Measurements from ENCODE around the gene SYK. TPM values are rescaled to one million over a fixed set of nuclear protein-coding genes. Genes with fewer than 3 reads are reported as not detected.

SYK gene
- total RNA-seq, 1 donor from 2014 or later = 0.36 TPM

DNA sequence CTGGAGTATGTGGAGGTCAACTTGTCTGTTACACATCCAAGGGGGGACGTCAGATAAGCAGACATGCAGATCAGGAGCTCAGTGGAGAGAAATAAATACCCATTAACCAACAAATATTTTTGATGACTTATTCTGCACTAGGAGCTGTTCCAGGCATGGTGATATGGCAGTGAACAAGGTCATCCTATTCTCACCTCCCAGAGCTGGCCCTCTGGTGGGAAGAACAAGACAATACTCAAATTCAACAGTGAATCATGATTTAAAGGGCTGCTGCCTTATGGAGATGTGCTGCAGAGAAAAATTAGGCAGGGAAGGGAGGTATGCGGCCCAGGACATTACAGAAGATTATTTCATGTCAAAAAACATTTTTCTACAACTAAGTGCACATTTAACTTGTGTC is 36.5 kb downstream of the SYK start:
- peaks cover 8% of the 10 kb centered on the region for H3K4me1 Mint-ChIP-seq (ENCODE audit: unreplicated experiment)
- no peak for DNase-seq (ENCODE audit: low spot score)
- no peak overlapping the region for H3K4me3 Mint-ChIP-seq (ENCODE audit: unreplicated experiment)
- H3K27me3 Mint-ChIP-seq (ENCODE audit: unreplicated experiment) = peaks cover 10% of the 10 kb centered on the region
- no peaks in the 10 kb centered on the region for H3K36me3 Mint-ChIP-seq (ENCODE audit: low read depth, unreplicated experiment)
- no peaks in the 10 kb centered on the region for H3K9me3 Mint-ChIP-seq (ENCODE audit: unreplicated experiment)
- TF ChIP-seq, protein P1, sequence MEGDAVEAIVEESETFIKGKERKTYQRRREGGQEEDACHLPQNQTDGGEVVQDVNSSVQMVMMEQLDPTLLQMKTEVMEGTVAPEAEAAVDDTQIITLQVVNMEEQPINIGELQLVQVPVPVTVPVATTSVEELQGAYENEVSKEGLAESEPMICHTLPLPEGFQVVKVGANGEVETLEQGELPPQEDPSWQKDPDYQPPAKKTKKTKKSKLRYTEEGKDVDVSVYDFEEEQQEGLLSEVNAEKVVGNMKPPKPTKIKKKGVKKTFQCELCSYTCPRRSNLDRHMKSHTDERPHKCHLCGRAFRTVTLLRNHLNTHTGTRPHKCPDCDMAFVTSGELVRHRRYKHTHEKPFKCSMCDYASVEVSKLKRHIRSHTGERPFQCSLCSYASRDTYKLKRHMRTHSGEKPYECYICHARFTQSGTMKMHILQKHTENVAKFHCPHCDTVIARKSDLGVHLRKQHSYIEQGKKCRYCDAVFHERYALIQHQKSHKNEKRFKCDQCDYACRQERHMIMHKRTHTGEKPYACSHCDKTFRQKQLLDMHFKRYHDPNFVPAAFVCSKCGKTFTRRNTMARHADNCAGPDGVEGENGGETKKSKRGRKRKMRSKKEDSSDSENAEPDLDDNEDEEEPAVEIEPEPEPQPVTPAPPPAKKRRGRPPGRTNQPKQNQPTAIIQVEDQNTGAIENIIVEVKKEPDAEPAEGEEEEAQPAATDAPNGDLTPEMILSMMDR (IDR thresholded peaks at IDR 0.05; ENCODE audit: unreplicated experiment) = no peak
- H3K27ac Mint-ChIP-seq (ENCODE audit: unreplicated experiment) = no peak overlapping the region

DNA sequence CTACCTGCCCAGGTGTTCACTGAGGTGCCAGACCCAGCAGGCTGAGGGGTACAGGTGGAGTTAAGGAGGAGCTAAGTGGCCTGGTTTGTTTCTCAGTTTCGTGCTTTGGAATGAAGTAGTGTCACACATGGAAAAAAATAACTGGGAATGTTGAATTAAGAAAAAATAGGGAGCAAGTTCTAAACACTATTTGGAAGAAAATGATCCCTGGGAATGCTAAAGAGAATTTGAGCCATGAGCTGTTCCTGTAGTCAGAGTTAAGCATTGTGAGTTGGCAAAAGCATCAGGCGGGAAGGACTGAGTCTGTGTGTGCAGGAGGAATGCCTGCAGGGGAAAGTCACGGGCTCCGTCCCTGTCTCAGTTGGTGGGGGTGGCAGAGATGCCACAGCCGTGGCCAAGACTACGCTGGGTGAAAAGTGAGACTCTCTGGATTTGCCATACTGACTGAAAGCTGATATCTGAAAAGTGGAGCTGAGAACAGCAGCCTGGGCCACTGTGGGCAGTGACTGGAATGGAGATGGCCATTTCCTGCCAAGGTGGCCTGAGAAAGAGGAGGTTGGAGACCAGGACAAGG is 37.0 kb downstream of the SYK start:
- Mint-ChIP-seq H3K4me3 (ENCODE audit: unreplicated experiment) (no peak overlapping the region), H3K27ac (ENCODE audit: unreplicated experiment) (no peak overlapping the region), H3K27me3 (ENCODE audit: unreplicated experiment) (peaks cover 10% of the 10 kb centered on the region), H3K36me3 (ENCODE audit: low read depth, unreplicated experiment) (no peaks in the 10 kb centered on the region), H3K4me1 (ENCODE audit: unreplicated experiment) (peaks cover 8% of the 10 kb centered on the region), H3K9me3 (ENCODE audit: unreplicated experiment) (no peaks in the 10 kb centered on the region)
- DNase-seq (ENCODE audit: low spot score) = no peak
- TF ChIP-seq, protein P1 (IDR thresholded peaks at IDR 0.05; ENCODE audit: unreplicated experiment) = no peak

DNA sequence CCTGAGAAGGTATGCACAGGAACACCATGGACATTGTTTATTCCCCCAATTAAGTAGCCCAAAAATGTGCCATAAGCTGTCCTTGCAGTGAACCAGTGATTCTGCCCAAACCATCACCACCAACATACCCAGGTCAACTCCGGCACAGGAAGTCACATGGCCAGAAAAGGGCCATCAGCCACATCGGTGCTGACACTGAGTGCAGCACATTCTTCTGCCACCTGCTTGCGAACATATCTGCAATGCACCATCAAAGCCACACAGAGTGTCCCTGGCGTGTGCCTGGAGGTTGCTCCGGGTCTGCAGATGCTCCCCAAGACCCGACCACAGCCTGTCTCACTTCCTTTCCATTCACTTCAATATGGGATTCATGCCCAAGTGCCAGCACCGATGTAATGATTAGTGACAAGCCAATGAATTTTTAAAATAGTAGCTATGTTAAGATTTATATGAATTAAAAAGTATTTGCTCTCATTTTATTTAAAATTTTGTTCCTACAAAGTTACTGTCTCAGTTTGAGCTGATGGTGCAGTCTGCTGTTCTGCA is 37.6 kb downstream of the SYK start:
- Mint-ChIP-seq H3K27ac (ENCODE audit: unreplicated experiment) (no peak overlapping the region), H3K36me3 (ENCODE audit: low read depth, unreplicated experiment) (no peaks in the 10 kb centered on the region), H3K4me3 (ENCODE audit: unreplicated experiment) (no peak overlapping the region), H3K4me1 (ENCODE audit: unreplicated experiment) (peaks cover 8% of the 10 kb centered on the region), H3K9me3 (ENCODE audit: unreplicated experiment) (no peaks in the 10 kb centered on the region), H3K27me3 (ENCODE audit: unreplicated experiment) (peaks cover 10% of the 10 kb centered on the region)
- TF ChIP-seq, protein P1 (IDR thresholded peaks at IDR 0.05; ENCODE audit: unreplicated experiment) = no peak
- no peak for DNase-seq (ENCODE audit: low spot score)

DNA sequence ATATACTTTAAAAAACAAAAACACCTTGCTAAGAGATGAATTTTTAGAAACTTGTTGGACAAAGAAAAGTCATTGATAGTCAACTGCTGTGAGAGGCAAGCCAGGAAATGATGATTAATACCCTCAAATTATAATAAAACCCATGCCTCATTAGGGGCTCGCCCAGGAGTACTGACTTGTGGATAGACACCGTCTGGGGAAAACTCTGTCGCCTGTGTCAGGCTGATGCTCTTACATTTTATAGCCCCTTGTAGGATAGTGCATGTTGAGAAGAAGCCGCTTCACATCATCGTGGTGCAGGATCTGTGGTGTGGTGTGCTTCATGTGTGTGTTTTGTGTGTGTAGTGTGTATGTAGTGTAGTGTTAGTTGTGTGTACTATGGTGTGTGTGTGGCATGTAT is 39.1 kb downstream of the SYK start:
- DNase-seq (ENCODE audit: low spot score) = no peak
- no peak overlapping the region for H3K4me3 Mint-ChIP-seq (ENCODE audit: unreplicated experiment)
- no peak overlapping the region for H3K27ac Mint-ChIP-seq (ENCODE audit: unreplicated experiment)

DNA sequence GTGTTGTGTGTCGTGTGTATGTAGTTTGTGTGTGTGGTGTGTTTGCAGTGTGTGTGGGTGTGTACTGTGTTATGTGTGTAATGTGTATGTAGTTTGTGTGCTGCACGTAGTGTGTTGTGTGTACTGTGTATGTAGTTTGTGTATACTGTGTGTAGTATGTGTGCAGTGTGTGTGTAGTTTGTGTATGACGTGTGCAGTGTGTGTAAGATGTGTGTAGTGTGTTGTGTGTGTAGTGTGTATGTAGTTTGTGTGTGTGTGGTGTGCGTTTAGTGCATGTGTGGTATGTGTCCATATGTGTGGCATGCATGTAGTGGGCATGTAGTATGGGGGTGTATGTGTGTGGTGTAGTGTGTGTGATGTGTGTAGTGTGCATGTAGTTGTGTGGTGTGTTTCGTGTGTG is 39.6 kb downstream of the SYK start:
- H3K4me3 Mint-ChIP-seq (ENCODE audit: unreplicated experiment) = no peak overlapping the region
- TF ChIP-seq, protein P1 (IDR thresholded peaks at IDR 0.05; ENCODE audit: unreplicated experiment) = no peak
- no peaks in the 10 kb centered on the region for H3K9me3 Mint-ChIP-seq (ENCODE audit: unreplicated experiment)
- H3K27ac Mint-ChIP-seq (ENCODE audit: unreplicated experiment) = no peak overlapping the region
- no peaks in the 10 kb centered on the region for H3K36me3 Mint-ChIP-seq (ENCODE audit: low read depth, unreplicated experiment)
- peaks cover 11% of the 10 kb centered on the region for H3K4me1 Mint-ChIP-seq (ENCODE audit: unreplicated experiment)
- no peak for DNase-seq (ENCODE audit: low spot score)
- peaks cover 7% of the 10 kb centered on the region for H3K27me3 Mint-ChIP-seq (ENCODE audit: unreplicated experiment)

More for the DNA sequence above, 39.1 kb downstream of the SYK start:
- Mint-ChIP-seq H3K9me3 (ENCODE audit: unreplicated experiment) (no peaks in the 10 kb centered on the region), H3K36me3 (ENCODE audit: low read depth, unreplicated experiment) (no peaks in the 10 kb centered on the region), H3K27me3 (ENCODE audit: unreplicated experiment) (peaks cover 7% of the 10 kb centered on the region), H3K4me1 (ENCODE audit: unreplicated experiment) (peaks cover 11% of the 10 kb centered on the region)
- TF ChIP-seq, protein P1 (IDR thresholded peaks at IDR 0.05; ENCODE audit: unreplicated experiment) = no peak

All from endothelial cell (in vitro differentiated cells).